ENCODE results near the gene SUN5.

SUN5 gene

GRCh38 chr20:32984196-32984595 is 20.0 kb downstream of the SUN5 start:
- no peak overlapping the region for H3K4me3 ChIP-seq (ENCODE audit: low read depth, low read length)
- no peaks in the 10 kb centered on the region for H3K4me1 ChIP-seq (ENCODE audit: control insufficient read depth, insufficient read depth, low read length)
- H3K9ac ChIP-seq (ENCODE audit: low read depth, low read length) = no peak overlapping the region
- H3K9me3 ChIP-seq (ENCODE audit: control insufficient read depth, insufficient read depth, low read length) = no peaks in the 10 kb centered on the region
- H3K36me3 ChIP-seq (ENCODE audit: control insufficient read depth, insufficient read depth, low read length) = no peaks in the 10 kb centered on the region
- no peaks in the 10 kb centered on the region for H3K27me3 ChIP-seq (ENCODE audit: control insufficient read depth, insufficient read depth, low read length)

DNA sequence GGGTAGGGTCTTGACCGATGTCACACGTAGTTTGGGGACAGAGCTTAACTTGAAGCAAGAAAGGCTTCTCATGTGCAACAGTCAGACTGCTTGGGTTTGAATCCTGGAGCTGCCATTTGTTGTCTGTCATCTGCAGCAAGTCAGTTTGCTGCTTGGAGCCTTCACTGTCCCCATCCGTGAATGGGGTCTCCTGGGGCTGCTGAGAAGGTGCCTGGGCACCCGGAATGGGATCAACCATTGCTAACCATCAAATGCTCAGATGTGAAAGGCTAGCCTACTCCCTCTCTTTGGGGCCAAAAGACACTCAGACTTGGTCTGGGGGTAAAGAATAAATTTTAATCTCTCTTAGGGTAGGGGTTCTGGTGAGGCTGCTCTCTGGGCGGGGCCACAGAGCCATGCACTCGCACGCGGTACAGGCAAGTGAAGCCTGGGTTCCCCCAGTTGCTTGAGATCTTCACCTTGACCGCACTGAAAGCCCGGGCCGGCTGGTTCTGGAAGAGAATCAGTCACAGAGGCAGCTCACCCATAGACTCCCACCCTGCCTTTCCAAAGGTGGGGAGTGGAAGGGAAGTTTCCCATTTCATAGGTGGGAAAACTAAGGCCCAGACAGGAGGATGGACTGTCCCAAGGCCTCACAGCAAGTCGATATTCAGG is 20.6 kb downstream of the SUN5 start:
- Histone ChIP-seq H3K9ac (ENCODE audit: low read depth, low read length) (no peak overlapping the region), H3K27me3 (ENCODE audit: control insufficient read depth, insufficient read depth, low read length) (no peaks in the 10 kb centered on the region), H3K36me3 (ENCODE audit: control insufficient read depth, insufficient read depth, low read length) (no peaks in the 10 kb centered on the region), H3K4me1 (ENCODE audit: control insufficient read depth, insufficient read depth, low read length) (no peaks in the 10 kb centered on the region), H3K4me3 (ENCODE audit: low read depth, low read length) (no peak overlapping the region), H3K9me3 (ENCODE audit: control insufficient read depth, insufficient read depth, low read length) (no peaks in the 10 kb centered on the region)

DNA sequence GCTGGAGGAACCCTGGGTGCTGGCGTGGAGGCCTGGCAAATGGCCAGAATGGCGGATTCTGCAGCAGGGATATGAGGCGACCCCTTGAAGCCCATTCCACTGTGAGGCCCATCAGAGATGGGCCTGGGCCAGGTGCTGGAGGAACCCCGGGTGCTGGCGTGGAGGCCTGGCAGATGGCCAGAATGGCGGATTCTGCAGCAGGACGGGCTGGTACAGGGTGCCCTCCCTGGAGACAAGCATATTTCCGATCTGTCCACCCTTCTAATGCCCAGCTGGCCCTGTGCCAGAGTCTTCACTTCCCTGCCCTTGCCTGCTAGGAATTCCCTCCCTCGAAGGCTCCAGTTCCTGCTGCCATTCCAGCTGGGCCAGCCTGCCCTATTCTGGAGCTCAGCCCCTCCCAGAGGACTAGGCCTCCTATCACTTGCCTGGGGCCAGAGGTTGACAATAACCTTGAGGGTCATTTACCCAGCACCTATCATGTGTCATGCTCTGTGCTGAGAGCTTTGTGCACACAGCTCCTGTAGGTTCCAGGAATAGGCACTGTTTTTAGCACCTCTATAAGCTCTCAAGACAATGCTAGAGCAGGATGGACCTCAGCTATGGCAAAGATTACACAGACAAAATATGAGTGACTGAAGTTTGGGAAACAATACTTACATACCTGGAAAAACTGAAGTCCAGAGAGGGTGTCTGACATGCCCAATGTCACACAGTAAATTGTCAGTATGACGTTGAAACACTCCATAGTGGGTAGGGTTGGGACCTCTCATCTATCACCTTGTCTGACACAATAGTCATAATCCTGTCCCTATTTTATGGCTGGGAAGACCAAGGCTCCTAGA is 21.4 kb downstream of the SUN5 start:
- Histone ChIP-seq H3K4me3 (ENCODE audit: low read depth, low read length) (no peak overlapping the region), H3K36me3 (ENCODE audit: control insufficient read depth, insufficient read depth, low read length) (no peaks in the 10 kb centered on the region), H3K9me3 (ENCODE audit: control insufficient read depth, insufficient read depth, low read length) (no peaks in the 10 kb centered on the region), H3K4me1 (ENCODE audit: control insufficient read depth, insufficient read depth, low read length) (no peaks in the 10 kb centered on the region), H3K27me3 (ENCODE audit: control insufficient read depth, insufficient read depth, low read length) (no peaks in the 10 kb centered on the region), H3K9ac (ENCODE audit: low read depth, low read length) (no peak overlapping the region)

DNA sequence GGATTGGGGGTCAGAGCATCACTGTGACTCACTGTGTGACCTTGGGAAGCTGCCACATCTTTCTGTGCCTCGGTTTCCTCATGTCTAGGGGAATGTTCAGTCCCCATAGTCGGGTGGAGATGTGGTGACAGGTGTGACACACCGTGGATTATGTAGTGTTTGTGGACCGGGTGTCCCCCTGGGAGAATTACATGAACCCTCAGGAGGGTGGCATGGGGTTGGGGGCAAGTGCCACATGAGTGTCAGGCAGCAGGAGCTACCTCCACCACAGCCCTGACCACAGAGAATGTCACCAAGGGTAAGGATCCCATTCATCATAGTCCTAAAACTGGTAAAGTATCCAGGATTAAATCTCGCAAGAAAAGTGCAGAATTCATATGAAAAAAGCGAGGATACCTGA is 23.2 kb downstream of the SUN5 start:
- no peak overlapping the region for H3K9ac ChIP-seq (ENCODE audit: low read depth, low read length)
- no peaks in the 10 kb centered on the region for H3K36me3 ChIP-seq (ENCODE audit: control insufficient read depth, insufficient read depth, low read length)
- no peak overlapping the region for H3K4me3 ChIP-seq (ENCODE audit: low read depth, low read length)
- no peaks in the 10 kb centered on the region for H3K27me3 ChIP-seq (ENCODE audit: control insufficient read depth, insufficient read depth, low read length)
- no peaks in the 10 kb centered on the region for H3K9me3 ChIP-seq (ENCODE audit: control insufficient read depth, insufficient read depth, low read length)
- no peaks in the 10 kb centered on the region for H3K4me1 ChIP-seq (ENCODE audit: control insufficient read depth, insufficient read depth, low read length)

DNA sequence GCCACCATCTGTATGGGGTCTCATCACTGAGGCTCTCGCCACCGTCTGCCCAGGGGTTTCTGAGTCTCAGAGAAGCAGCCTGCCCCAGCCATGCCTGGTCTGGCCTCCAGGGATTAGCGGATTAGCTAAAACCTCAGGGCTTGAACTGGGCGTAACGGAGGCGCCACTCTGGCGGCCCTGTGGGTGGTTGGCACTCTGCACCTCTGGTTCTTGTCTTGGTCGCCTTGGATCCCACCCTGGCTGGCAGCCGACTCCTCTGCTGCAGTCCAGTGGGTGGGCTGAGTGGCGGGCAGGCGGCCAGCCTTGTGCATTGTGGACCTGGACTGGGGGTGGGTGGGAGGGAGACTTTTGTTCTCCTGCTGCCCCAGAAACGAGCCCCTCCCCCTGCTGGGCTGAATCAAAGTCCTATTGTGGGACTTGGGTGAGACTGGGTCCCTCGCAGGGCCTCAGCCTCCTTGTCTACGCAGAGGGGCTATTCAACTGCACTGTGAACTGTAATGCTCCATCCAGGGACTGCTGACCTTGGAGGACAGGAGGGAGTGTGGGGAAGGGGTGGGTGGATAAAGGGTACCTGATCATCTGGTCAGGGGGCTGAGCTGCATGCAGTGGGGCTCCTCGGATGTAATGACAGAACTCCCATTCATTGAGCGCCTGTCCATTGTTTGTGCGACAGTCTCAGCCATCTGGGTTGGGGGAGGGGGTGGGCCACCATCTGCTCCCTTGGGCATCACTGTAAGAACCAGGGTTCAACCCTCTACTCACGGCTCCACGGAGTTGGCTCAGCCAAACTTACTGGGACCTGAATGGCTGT is 23.9 kb downstream of the SUN5 start:
- Histone ChIP-seq H3K4me1 (ENCODE audit: control insufficient read depth, insufficient read depth, low read length) (no peaks in the 10 kb centered on the region), H3K4me3 (ENCODE audit: low read depth, low read length) (no peak overlapping the region), H3K36me3 (ENCODE audit: control insufficient read depth, insufficient read depth, low read length) (no peaks in the 10 kb centered on the region), H3K27me3 (ENCODE audit: control insufficient read depth, insufficient read depth, low read length) (no peaks in the 10 kb centered on the region), H3K9ac (ENCODE audit: low read depth, low read length) (no peak overlapping the region), H3K9me3 (ENCODE audit: control insufficient read depth, insufficient read depth, low read length) (no peaks in the 10 kb centered on the region)

DNA sequence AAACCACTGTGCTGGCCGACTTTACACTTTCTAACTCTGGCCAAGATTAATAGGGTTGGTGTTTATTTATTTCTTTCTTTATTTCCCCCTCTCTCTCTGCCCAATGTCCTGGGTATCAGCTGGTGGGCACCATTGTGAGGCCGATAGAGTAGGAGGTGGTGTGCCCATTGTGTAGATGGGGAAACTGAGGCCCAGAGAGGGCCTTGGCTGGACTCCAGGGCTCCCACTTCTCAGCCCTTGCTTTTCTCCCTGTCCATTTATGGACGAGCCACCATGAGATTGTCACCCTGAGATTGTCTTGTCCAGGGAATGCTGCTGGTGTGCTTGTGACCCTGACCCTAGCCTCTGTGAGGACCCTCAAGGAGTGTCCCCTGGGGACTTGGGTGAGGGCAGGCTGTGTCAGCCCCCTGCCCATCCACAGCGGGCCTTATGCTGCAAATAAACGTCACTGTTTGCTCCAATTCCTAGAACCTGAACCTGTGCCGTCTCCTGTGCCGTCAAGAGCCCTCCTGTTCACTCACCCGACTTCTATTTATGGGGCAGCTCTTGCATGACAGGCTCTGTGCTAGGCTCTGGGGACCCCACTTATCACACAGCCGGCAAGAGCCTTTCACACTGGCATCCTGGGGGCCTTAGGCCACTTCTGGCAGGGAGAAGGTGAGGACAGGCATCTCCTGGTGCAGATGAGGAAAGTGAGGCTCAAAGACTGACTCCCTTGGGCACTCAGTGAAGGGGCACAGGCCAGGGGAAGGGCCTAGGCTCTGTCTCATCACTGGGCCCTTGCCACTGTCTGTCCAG is 24.8 kb downstream of the SUN5 start:
- Histone ChIP-seq H3K4me3 (ENCODE audit: low read depth, low read length) (no peak overlapping the region), H3K4me1 (ENCODE audit: control insufficient read depth, insufficient read depth, low read length) (no peaks in the 10 kb centered on the region), H3K9me3 (ENCODE audit: control insufficient read depth, insufficient read depth, low read length) (no peaks in the 10 kb centered on the region), H3K27me3 (ENCODE audit: control insufficient read depth, insufficient read depth, low read length) (no peaks in the 10 kb centered on the region), H3K9ac (ENCODE audit: low read depth, low read length) (no peak overlapping the region), H3K36me3 (ENCODE audit: control insufficient read depth, insufficient read depth, low read length) (no peaks in the 10 kb centered on the region)

GRCh38 chr20:32978009-32978335 is 26.3 kb downstream of the SUN5 start:
- H3K4me1 ChIP-seq (ENCODE audit: control insufficient read depth, insufficient read depth, low read length) = peaks cover 3% of the 10 kb centered on the region
- H3K27me3 ChIP-seq (ENCODE audit: control insufficient read depth, insufficient read depth, low read length) = no peaks in the 10 kb centered on the region

DNA sequence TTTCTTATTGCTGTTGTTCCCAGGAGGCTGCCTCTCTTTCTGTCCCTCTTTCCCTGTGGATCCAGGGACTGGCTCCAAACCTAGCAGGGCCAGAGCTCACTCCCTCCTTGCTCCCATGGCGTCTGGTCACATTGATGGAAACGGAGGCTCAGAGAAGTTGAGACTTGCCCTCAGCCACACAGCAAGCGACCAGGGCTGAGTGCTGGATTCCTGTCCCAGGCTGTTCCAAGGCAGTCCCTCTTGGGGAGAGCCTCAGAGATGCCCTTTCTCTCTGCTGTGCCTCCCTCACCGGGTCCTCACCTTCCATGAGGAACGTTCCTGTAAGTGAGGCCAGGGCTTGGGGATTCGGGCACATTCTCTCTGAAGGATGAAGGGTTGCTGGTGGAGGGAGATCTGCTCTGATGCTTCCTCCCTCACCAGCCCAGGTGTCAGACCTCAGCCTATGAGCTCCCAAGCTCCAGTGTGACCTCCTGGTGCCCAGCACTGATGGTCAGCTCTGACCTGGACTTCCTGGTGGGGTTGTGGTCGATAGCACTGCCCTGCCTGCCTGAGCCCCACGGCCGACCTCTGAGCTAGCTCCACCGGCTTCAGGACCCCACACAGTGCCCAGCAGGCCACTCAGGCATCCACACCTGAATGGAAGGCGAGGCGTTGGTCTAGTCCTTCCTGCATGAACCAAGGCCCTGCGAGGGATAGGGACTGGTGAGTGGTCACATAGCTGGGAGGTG is 26.8 kb downstream of the SUN5 start:
- no peak overlapping the region for H3K4me3 ChIP-seq (ENCODE audit: low read depth, low read length)
- H3K9ac ChIP-seq (ENCODE audit: low read depth, low read length) = no peak overlapping the region
- no peaks in the 10 kb centered on the region for H3K27me3 ChIP-seq (ENCODE audit: control insufficient read depth, insufficient read depth, low read length)
- no peaks in the 10 kb centered on the region for H3K36me3 ChIP-seq (ENCODE audit: control insufficient read depth, insufficient read depth, low read length)
- H3K4me1 ChIP-seq (ENCODE audit: control insufficient read depth, insufficient read depth, low read length) = peaks cover 6% of the 10 kb centered on the region
- no peaks in the 10 kb centered on the region for H3K9me3 ChIP-seq (ENCODE audit: control insufficient read depth, insufficient read depth, low read length)

More at GRCh38 chr20:32978009-32978335, 26.3 kb downstream of the SUN5 start:
- H3K9ac ChIP-seq (ENCODE audit: low read depth, low read length) = no peak overlapping the region
- H3K4me3 ChIP-seq (ENCODE audit: low read depth, low read length) = no peak overlapping the region
- no peaks in the 10 kb centered on the region for H3K36me3 ChIP-seq (ENCODE audit: control insufficient read depth, insufficient read depth, low read length)
- H3K9me3 ChIP-seq (ENCODE audit: control insufficient read depth, insufficient read depth, low read length) = no peaks in the 10 kb centered on the region

GRCh38 chr20:32976746-32977145 is 27.5 kb downstream of the SUN5 start:
- Histone ChIP-seq H3K4me1 (ENCODE audit: control insufficient read depth, insufficient read depth, low read length) (peaks cover 10% of the 10 kb centered on the region), H3K4me3 (ENCODE audit: low read depth, low read length) (no peak overlapping the region), H3K9ac (ENCODE audit: low read depth, low read length) (no peak overlapping the region), H3K9me3 (ENCODE audit: control insufficient read depth, insufficient read depth, low read length) (no peaks in the 10 kb centered on the region), H3K27me3 (ENCODE audit: control insufficient read depth, insufficient read depth, low read length) (no peaks in the 10 kb centered on the region), H3K36me3 (ENCODE audit: control insufficient read depth, insufficient read depth, low read length) (no peaks in the 10 kb centered on the region)

DNA sequence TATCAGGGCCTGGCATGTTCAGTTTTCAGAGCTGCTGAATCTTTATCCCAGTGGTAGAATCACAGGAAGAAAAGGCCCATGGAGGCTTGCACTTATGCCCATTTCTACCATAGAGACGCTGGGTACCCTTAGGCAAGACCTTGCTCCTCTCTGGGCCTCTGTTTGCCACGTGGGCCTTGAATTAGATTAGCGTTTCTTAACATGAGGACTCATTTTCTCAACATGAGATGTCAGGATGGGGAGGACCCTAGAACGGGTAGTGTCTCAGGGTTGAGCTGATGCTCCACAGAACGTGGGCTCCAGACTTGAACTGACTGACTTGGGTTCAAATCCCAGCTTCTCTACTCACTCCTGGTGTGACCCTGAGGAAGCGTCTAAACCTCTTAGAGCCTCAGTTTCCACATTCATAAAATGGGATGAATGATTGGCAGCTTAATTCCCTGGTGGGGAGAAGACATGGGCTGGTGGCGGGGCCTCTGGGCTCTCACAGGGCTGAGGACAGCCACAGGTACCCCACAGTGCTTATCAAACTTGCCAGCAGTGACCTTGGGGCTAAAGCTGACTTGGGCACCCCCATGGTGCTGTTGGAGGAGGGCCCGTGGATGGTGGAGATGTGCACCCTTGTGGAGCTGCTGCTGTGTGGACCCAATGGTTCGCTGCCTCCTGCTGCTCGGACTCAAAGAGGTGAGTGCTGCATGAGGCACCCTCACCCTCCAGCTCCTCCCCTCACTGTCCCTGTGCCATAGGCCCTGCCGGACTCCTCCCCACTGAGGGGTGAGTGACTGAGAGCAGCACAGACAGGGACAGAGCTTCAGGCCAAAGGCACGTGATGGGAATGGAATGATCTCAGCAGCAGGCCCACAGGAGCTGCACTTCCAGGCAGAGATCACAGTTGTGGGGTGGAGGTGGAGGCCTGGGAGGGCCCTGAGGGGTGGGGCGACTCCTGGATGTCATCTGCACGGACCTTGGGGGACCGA is 28.2 kb downstream of the SUN5 start:
- H3K36me3 ChIP-seq (ENCODE audit: control insufficient read depth, insufficient read depth, low read length) = no peaks in the 10 kb centered on the region
- no peaks in the 10 kb centered on the region for H3K9me3 ChIP-seq (ENCODE audit: control insufficient read depth, insufficient read depth, low read length)
- no peaks in the 10 kb centered on the region for H3K27me3 ChIP-seq (ENCODE audit: control insufficient read depth, insufficient read depth, low read length)
- H3K4me1 ChIP-seq (ENCODE audit: control insufficient read depth, insufficient read depth, low read length) = peaks cover 10% of the 10 kb centered on the region
- no peak overlapping the region for H3K9ac ChIP-seq (ENCODE audit: low read depth, low read length)
- no peak overlapping the region for H3K4me3 ChIP-seq (ENCODE audit: low read depth, low read length)

All from iPS-15b (cell line).